Osteocyte (in vitro differentiated cells): ENCODE data around the gene RDX. TPM values are rescaled to one million over a fixed set of nuclear protein-coding genes. Genes with fewer than 3 reads are reported as not detected.
"Not testable (repeated sequence)": the region's sequence is repeated elsewhere in the genome, so short reads cannot be mapped to it uniquely, and the experiment has no call there.

ENCODE experiments used
- DNase-seq: peaks from one replicate; pipeline ENCODE4 v3.0.0; 2021; ENCODE audit warnings: mixed read lengths; ENCODE audit not compliant: unreplicated experiment; ENCODE audit errors: extremely low spot score
- H3K27ac Mint-ChIP-seq: one replicate; pipeline ENCODE4 v1.8.0; 2021; ENCODE audit warnings: mild to moderate bottlenecking, mixed read lengths; ENCODE audit not compliant: unreplicated experiment
- H3K27me3 Mint-ChIP-seq: one replicate; pipeline ENCODE4 v1.8.0; 2021; ENCODE audit warnings: mixed read lengths; ENCODE audit not compliant: unreplicated experiment
- H3K36me3 Mint-ChIP-seq: one replicate; pipeline ENCODE4 v1.8.0; 2021; ENCODE audit warnings: mixed read lengths; ENCODE audit not compliant: unreplicated experiment
- H3K4me1 Mint-ChIP-seq: one replicate; pipeline ENCODE4 v1.8.0; 2021; ENCODE audit warnings: mixed read lengths; ENCODE audit not compliant: unreplicated experiment
- H3K4me3 Mint-ChIP-seq: one replicate; pipeline ENCODE4 v1.8.0; 2021; ENCODE audit warnings: mild to moderate bottlenecking, moderate library complexity, mixed read lengths; ENCODE audit not compliant: unreplicated experiment
- H3K9me3 Mint-ChIP-seq: one replicate; pipeline ENCODE4 v1.8.0; 2021; ENCODE audit warnings: mixed read lengths; ENCODE audit not compliant: unreplicated experiment
- total RNA-seq: library from RNA; stranded (reverse); gene quantifications from 2 replicates; pipeline ENCODE4 v1.2.1, GENCODE V29; 2021
- TF ChIP-seq, protein P1 (sequence below): fragments of 200-600 bp; sonication (generic); IDR thresholded peaks from 2 replicates; pipeline ENCODE4 v1.5.0; 2021; ENCODE audit warnings: antibody characterized with exemption, mild to moderate bottlenecking, moderate library complexity

Gene RDX
- total RNA-seq, 1 donor from 2014 or later, result 163 TPM

- Mint-ChIP-seq H3K27ac (no peak overlapping the region), H3K4me1 (peaks cover 25% of the 10 kb centered on the region), H3K27me3 (no peaks in the 10 kb centered on the region), H3K9me3 (no peaks in the 10 kb centered on the region), H3K4me3 (no peak overlapping the region), H3K36me3 (no peaks in the 10 kb centered on the region)
- TF ChIP-seq, protein P1, sequence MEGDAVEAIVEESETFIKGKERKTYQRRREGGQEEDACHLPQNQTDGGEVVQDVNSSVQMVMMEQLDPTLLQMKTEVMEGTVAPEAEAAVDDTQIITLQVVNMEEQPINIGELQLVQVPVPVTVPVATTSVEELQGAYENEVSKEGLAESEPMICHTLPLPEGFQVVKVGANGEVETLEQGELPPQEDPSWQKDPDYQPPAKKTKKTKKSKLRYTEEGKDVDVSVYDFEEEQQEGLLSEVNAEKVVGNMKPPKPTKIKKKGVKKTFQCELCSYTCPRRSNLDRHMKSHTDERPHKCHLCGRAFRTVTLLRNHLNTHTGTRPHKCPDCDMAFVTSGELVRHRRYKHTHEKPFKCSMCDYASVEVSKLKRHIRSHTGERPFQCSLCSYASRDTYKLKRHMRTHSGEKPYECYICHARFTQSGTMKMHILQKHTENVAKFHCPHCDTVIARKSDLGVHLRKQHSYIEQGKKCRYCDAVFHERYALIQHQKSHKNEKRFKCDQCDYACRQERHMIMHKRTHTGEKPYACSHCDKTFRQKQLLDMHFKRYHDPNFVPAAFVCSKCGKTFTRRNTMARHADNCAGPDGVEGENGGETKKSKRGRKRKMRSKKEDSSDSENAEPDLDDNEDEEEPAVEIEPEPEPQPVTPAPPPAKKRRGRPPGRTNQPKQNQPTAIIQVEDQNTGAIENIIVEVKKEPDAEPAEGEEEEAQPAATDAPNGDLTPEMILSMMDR, result no peak
- DNase-seq, result no peak
These were observed 18.1 kb upstream of the RDX start for GRCh38 chr11:110314366-110315095.

GRCh38 chr11:110312670-110313069 lies 16.3 kb upstream of the RDX start:
- H3K27me3 Mint-ChIP-seq, result no peaks in the 10 kb centered on the region
- no peak overlapping the region for H3K4me3 Mint-ChIP-seq
- no peaks in the 10 kb centered on the region for H3K36me3 Mint-ChIP-seq
- peak overlapping the region; percentile 93 for H3K27ac Mint-ChIP-seq
- H3K4me1 Mint-ChIP-seq, result peaks cover 22% of the 10 kb centered on the region
- no peaks in the 10 kb centered on the region for H3K9me3 Mint-ChIP-seq
- TF ChIP-seq, protein P1, result no peak
- no peak for DNase-seq

- no peak for DNase-seq
- no peaks in the 10 kb centered on the region for H3K27me3 Mint-ChIP-seq
- TF ChIP-seq, protein P1, result no peak
- no peak overlapping the region for H3K4me3 Mint-ChIP-seq
- H3K27ac Mint-ChIP-seq, result peak overlapping the region; percentile 93
- H3K36me3 Mint-ChIP-seq, result no peaks in the 10 kb centered on the region
- no peaks in the 10 kb centered on the region for H3K9me3 Mint-ChIP-seq
- H3K4me1 Mint-ChIP-seq, result peaks cover 22% of the 10 kb centered on the region
These were observed 15.6 kb upstream of the RDX start for GRCh38 chr11:110311783-110312579.

- H3K4me3 Mint-ChIP-seq, result no peak overlapping the region
- no peaks in the 10 kb centered on the region for H3K9me3 Mint-ChIP-seq
- no peaks in the 10 kb centered on the region for H3K27me3 Mint-ChIP-seq
- peaks cover 22% of the 10 kb centered on the region for H3K4me1 Mint-ChIP-seq
- TF ChIP-seq, protein P1, result no peak
- no peak overlapping the region for H3K27ac Mint-ChIP-seq
- no peaks in the 10 kb centered on the region for H3K36me3 Mint-ChIP-seq
- no peak for DNase-seq
These were observed 11.7 kb upstream of the RDX start for GRCh38 chr11:110308071-110308470.

DNA sequence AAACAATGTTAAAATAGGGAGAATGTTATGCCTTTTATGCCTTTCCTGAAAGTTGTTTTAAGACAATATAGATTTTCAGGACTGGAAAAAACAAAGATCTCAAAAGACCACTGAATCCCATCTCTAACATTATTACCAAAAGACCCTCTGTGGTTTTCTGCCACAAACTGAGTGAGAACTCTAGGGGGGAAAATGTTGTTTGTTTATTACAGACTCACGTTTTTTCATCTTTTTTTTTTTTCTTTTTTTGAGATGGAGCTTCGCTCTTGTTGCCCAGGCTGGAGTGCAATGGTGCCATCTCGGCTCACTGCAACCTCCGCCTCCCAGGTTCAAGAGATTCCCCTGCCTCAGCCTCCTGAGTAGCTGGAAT lies 9.6 kb upstream of the RDX start:
- not testable (repeated sequence) for H3K36me3 Mint-ChIP-seq, H3K27ac Mint-ChIP-seq, H3K9me3 Mint-ChIP-seq, DNase-seq, H3K4me1 Mint-ChIP-seq, H3K27me3 Mint-ChIP-seq, H3K4me3 Mint-ChIP-seq
